Epithelial cell of prostate (primary cell): ENCODE measurements around the gene DISP3.
A peak's percentile ranks its signal among the peaks of the same experiment; 100 is the strongest.
"Not testable (repeated sequence)": the region's sequence is repeated elsewhere in the genome, so short reads cannot be mapped to it uniquely, and the experiment has no call there.

Source experiments
- DNase-seq: peaks from one replicate; pipeline ENCODE4 v3.0.0-alpha.2; 2011; ENCODE audit warnings: low read depth, low spot score
- H3K27ac ChIP-seq: fragments of 450-650 bp; 2 replicates; pipeline ENCODE4 v1.5.1; 2017; ENCODE audit warnings: mild to moderate bottlenecking

The DISP3 gene

DNA sequence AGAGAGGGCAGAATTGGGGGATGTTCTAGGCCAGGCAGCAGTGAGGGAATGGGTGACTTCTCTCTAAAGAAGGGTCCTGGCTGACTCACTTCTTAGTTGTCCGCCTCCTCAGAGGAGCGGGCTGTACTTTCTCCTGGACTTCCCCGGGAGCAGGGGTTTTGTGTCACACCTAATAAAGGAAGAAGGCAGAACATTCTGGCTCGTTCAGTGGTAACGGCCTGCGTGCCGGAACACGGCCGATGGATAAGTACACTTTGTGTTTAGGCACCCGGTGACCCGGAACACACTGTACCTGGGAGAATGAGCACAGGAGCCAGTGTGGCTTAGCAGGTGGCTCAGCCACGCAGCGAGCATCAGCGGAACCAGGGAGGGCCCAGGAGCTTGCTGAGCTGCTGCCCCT is 90.6 kb downstream of the DISP3 start:
- peak overlapping the region; percentile 69 for H3K27ac ChIP-seq
- no peak for DNase-seq

GRCh38 chr1:11569954-11570353 is 91.0 kb downstream of the DISP3 start:
- H3K27ac ChIP-seq = peak overlapping the region; percentile 69
- no peak for DNase-seq

- no peak for DNase-seq
- H3K27ac ChIP-seq = no peak overlapping the region
Measured at GRCh38 chr1:11570821-11571380, 91.9 kb downstream of the DISP3 start.

GRCh38 chr1:11571906-11572616 is 93.1 kb downstream of the DISP3 start:
- no peak overlapping the region for H3K27ac ChIP-seq
- no peak for DNase-seq

DNA sequence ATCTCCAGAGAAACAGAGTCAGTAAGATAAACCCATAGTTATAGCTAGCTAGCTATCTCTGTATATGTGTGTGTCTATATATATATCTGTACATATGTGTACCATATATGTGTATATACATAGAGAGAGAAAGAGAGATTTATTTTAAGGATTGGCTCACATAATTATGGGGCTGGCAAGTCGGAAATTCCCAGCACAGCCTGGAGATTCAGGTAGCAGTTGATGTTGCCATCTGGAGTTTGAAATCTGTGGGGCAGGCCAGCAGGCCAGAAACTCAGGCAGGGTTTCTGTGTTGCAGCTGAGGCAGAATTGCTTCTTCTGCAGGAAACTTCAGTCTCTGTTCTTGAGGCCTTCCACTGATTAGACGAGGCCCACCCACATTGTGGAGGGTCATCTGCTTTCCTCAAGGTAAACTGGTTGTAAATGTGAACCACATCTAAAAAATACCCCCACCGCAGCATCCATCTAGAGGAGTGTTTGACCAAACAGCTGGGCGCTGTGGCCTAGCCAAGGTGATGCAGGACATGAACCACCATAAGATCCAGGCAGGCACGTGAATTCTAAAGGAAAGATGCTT is 94.2 kb downstream of the DISP3 start:
- DNase-seq = no peak
- H3K27ac ChIP-seq = no peak overlapping the region

- no peak for DNase-seq
- H3K27ac ChIP-seq = no peak overlapping the region
Measured at GRCh38 chr1:11575553-11575952, 96.6 kb downstream of the DISP3 start.

DNA sequence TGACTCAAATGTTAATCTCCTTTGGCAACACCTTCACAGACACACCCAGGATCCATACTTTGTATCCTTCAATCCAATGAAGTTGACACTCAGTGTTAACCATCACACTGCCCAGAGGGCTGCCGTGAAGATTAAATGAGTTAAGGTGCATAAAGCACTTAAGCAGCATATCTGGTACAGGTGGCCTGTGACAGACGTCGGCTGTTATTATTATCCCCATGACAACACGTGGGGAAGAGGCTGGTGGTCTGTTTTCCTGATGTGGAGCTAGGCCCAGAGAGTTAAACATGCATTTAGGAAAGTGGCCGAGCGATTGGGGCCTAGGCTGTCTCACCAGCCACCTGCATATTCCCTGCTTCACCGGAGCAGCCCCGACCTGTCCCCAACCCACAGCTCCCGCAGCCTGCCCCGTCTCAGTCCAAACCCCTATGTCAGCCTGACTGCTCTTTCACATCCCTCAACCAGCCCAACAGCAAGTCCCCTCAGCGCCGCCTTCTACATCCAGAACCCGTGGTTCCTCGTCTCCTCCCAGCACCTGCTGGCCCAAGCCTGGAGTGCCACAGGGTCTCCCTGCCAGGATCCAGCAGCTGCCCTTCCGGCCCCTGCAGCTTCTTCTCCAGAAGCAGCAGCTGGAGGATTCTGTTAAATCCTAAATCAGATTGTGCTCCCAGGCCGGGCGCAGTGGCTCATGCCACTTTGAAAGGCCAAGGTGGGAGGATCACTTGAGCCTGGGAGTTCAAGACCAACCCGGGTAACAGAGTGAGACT is 97.3 kb downstream of the DISP3 start:
- no peak for DNase-seq
- H3K27ac ChIP-seq = no peak overlapping the region

DNA sequence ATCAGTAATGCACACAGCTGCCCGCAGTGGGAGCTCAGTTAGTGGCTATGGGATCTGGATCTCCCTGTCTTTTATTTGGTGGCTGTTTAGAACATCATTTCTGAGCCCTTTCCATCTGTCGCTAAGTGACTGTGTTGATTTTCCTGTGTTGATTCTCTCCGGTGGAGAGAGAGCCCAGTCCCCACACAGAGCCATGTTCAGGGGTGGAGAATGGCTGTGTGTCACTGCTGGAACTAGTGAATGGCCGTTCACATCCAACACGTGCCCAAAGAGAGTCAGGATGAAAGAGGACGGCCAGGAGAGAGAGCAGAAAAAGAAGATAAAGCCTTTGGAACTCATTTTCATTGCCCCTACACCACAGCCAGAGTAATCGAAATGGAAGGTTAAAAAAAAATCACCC is 99.0 kb downstream of the DISP3 start:
- no peak overlapping the region for H3K27ac ChIP-seq
- DNase-seq = no peak

- no peak overlapping the region for H3K27ac ChIP-seq
- no peak for DNase-seq
Measured at GRCh38 chr1:11579506-11579905, 100.6 kb downstream of the DISP3 start.

- not testable (repeated sequence) for H3K27ac ChIP-seq, DNase-seq
Measured at GRCh38 chr1:11580049-11580448, 101.1 kb downstream of the DISP3 start.

GRCh38 chr1:11581445-11581991 is 102.6 kb downstream of the DISP3 start:
- DNase-seq = no peak
- no peak overlapping the region for H3K27ac ChIP-seq

GRCh38 chr1:11585389-11585788 is 106.4 kb downstream of the DISP3 start:
- no peak overlapping the region for H3K27ac ChIP-seq
- DNase-seq = no peak
